ENCODE measurements around the gene IGSF5. TPM values are rescaled to one million over a fixed set of nuclear protein-coding genes. Genes with fewer than 3 reads are reported as not detected.

Gene IGSF5
- total RNA-seq, 6 experiments from 2014 or later, result not detected

DNA sequence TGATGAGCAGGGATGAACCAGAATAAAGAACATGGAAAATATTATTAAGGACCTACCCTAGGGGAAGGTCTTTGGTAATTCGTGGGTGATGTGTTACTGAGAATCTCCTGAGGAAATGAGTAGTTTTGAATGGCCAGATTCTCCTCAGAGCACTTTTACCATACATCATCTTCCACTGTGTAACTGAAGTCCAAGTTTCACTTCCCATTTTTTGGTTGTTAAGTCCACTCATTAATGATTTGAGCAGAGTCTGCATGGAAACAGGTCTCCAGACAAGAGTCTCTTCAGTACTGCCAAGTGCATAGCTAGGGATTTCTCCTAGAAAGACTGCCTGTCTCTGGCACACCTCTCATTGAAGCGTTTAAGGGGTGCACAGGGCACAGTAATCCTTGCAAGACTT lies 73.6 kb downstream of the IGSF5 start:
- Mint-ChIP-seq H3K27me3 (ENCODE audit: insufficient read depth) (no peaks in the 10 kb centered on the region; the same call in 1 of the 2 replicates), H3K4me1 (ENCODE audit: low read depth) (no peaks in the 10 kb centered on the region), H3K36me3 (ENCODE audit: low read depth) (no peaks in the 10 kb centered on the region), H3K9me3 (peaks cover 12% of the 10 kb centered on the region), H3K27ac (no peak overlapping the region), H3K4me3 (no peak overlapping the region)
- TF ChIP-seq, protein P1, sequence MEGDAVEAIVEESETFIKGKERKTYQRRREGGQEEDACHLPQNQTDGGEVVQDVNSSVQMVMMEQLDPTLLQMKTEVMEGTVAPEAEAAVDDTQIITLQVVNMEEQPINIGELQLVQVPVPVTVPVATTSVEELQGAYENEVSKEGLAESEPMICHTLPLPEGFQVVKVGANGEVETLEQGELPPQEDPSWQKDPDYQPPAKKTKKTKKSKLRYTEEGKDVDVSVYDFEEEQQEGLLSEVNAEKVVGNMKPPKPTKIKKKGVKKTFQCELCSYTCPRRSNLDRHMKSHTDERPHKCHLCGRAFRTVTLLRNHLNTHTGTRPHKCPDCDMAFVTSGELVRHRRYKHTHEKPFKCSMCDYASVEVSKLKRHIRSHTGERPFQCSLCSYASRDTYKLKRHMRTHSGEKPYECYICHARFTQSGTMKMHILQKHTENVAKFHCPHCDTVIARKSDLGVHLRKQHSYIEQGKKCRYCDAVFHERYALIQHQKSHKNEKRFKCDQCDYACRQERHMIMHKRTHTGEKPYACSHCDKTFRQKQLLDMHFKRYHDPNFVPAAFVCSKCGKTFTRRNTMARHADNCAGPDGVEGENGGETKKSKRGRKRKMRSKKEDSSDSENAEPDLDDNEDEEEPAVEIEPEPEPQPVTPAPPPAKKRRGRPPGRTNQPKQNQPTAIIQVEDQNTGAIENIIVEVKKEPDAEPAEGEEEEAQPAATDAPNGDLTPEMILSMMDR (IDR thresholded peaks at IDR 0.05), result no peak
- DNase-seq, result no peak

DNA sequence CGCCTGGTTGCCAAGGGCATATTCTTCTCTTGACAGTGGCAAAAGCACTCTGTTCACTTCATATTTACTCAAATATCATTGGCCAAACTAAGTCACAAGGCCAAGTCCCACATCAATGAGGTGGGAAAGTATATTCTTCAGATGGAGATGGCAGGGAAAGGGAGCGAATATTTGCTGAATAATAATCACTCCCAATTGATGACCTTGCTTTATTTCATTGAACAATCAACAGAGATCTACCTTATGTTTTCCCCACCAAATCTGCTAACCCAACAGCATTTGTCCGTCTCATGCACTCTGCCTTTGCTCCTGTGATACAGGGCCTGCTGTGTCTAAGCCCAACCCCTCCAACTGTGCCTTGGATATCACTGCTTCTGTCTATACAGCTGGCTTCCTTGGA lies 77.1 kb downstream of the IGSF5 start:
- DNase-seq, result no peak
- H3K4me3 Mint-ChIP-seq, result no peak overlapping the region
- no peak overlapping the region for H3K27ac Mint-ChIP-seq
- no peaks in the 10 kb centered on the region for H3K4me1 Mint-ChIP-seq (ENCODE audit: low read depth)
- H3K27me3 Mint-ChIP-seq (ENCODE audit: insufficient read depth), result no peaks in the 10 kb centered on the region; the same call in 1 of the 2 replicates
- peaks cover 27% of the 10 kb centered on the region for H3K9me3 Mint-ChIP-seq
- H3K36me3 Mint-ChIP-seq (ENCODE audit: low read depth), result peaks cover 4% of the 10 kb centered on the region
- TF ChIP-seq, protein P1 (IDR thresholded peaks at IDR 0.05), result no peak

DNA sequence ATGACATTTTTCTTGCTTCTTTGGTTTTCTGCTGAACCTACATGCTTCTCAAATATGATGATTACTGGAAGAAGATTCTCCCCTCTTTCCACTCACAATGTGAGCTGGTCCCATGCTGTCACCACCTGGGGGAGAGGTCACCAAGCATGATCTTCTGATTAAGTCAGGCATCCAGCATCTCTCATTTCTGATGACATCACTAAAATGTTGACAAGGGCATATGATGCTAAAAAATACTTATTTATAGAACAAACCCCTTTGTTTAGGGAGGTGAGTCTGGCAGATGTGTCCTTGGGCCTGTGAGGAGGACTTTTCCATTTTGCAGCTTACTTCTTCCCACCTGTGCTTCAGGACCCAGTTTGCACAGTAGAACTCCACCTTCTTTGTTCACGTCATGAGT lies 80.3 kb downstream of the IGSF5 start:
- TF ChIP-seq, protein P1 (IDR thresholded peaks at IDR 0.05), result no peak
- Mint-ChIP-seq H3K27me3 (ENCODE audit: insufficient read depth) (no peaks in the 10 kb centered on the region), H3K4me1 (ENCODE audit: low read depth) (no peaks in the 10 kb centered on the region), H3K36me3 (ENCODE audit: low read depth) (peaks cover 4% of the 10 kb centered on the region), H3K27ac (no peak overlapping the region), H3K9me3 (peaks cover 22% of the 10 kb centered on the region), H3K4me3 (no peak overlapping the region)
- DNase-seq, result no peak

DNA sequence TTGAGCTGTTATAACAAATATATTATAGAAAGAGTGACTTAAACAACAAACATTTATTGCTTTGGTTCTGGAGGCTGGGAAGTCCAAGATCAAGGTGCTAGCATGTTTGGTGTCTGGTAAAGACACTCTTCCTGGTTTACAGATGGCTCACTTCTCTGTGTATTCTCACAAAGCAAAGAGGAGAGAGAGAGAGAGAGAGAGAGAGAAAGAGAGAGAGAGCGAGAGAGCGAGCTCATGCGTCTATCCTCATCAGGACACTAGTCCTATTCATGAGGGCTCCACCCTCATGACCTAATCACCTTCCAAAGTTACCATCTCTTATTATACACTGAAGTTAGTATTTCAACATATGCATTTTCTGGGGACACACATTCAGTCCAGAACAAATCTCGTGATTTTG lies 89.6 kb downstream of the IGSF5 start:
- Mint-ChIP-seq H3K9me3 (peaks cover 4% of the 10 kb centered on the region; the same call in 1 of the 2 replicates), H3K27ac (no peak overlapping the region), H3K4me1 (ENCODE audit: low read depth) (no peaks in the 10 kb centered on the region), H3K36me3 (ENCODE audit: low read depth) (no peaks in the 10 kb centered on the region), H3K27me3 (ENCODE audit: insufficient read depth) (no peaks in the 10 kb centered on the region; the same call in 1 of the 2 replicates), H3K4me3 (no peak overlapping the region)
- no peak for DNase-seq
- TF ChIP-seq, protein P1 (IDR thresholded peaks at IDR 0.05), result no peak

DNA sequence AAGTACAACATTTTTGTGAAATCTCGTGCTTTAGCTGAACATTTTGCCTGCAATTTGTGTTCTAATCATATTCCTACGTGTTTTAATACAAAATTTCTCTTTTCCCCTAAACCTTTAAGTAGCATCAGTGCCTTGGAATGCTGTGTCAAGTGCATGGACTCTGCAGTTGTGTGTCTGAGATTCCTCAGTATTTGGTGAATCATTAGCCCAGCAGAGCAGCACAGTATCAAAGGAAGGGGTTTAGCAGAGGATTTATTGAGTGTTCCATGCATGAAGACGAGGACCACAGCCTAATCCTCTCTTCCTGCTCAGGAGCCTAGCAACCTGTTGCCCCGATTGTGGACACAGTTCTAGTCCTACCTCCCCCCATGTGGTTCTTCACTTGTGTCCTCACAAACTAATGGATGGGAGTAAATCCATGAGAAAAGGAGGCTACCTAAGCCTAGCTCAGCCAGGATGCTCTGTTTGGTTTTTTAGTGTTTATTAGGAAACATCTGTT lies 92.9 kb downstream of the IGSF5 start:
- H3K4me3 Mint-ChIP-seq, result no peak overlapping the region
- H3K27ac Mint-ChIP-seq, result no peak overlapping the region
- H3K36me3 Mint-ChIP-seq (ENCODE audit: low read depth), result no peaks in the 10 kb centered on the region; the same call in 1 of the 2 replicates
- peaks cover 6% of the 10 kb centered on the region; the same call in 1 of the 2 replicates for H3K4me1 Mint-ChIP-seq (ENCODE audit: low read depth)
- H3K9me3 Mint-ChIP-seq, result peaks cover 18% of the 10 kb centered on the region
- peaks cover 2% of the 10 kb centered on the region for H3K27me3 Mint-ChIP-seq (ENCODE audit: insufficient read depth)
- DNase-seq, result no peak
- TF ChIP-seq, protein P1 (IDR thresholded peaks at IDR 0.05), result no peak
